DMS79 (cell line): Measurements from ENCODE around the gene RAD54L.
"Not testable (repeated sequence)": the region's sequence is repeated elsewhere in the genome, so short reads cannot be mapped to it uniquely, and the experiment has no call there.

Experiments
- DNase-seq: peaks from one replicate; lab custom pipeline; 2025; lab: John Stamatoyannopoulos, UW

Gene RAD54L

GRCh38 chr1:46241733-46242132 is 5.8 kb upstream of the RAD54L start:
- not testable (repeated sequence) for DNase-seq

GRCh38 chr1:46242918-46243317 is 4.6 kb upstream of the RAD54L start:
- DNase-seq: no peak

GRCh38 chr1:46243831-46244230 is 3.7 kb upstream of the RAD54L start:
- not testable (repeated sequence) for DNase-seq

- DNase-seq: no peak
Measured at GRCh38 chr1:46244656-46245371, 2.7 kb upstream of the RAD54L start.

- DNase-seq: not testable (repeated sequence)
Measured at GRCh38 chr1:46246136-46246535, 1.4 kb upstream of the RAD54L start.

GRCh38 chr1:46246548-46247435 is 771 bp upstream of the RAD54L start:
- peak; percentile 69 for DNase-seq

- peak; percentile 73 for DNase-seq
Measured at GRCh38 chr1:46248122-46248920, 758 bp downstream of the RAD54L start.

GRCh38 chr1:46254668-46255067 is 7.1 kb downstream of the RAD54L start:
- no peak for DNase-seq

- no peak for DNase-seq
Measured at GRCh38 chr1:46256523-46256922, 9.0 kb downstream of the RAD54L start.

- DNase-seq: no peak
Measured at GRCh38 chr1:46262508-46262907, 14.9 kb downstream of the RAD54L start.

- no peak for DNase-seq
Measured at GRCh38 chr1:46263146-46263545, 15.6 kb downstream of the RAD54L start.

- no peak for DNase-seq
Measured at GRCh38 chr1:46268578-46268977, 21.0 kb downstream of the RAD54L start.

- no peak for DNase-seq
Measured at GRCh38 chr1:46274225-46275029, 26.9 kb downstream of the RAD54L start.

- no peak for DNase-seq
Measured at GRCh38 chr1:46275030-46275337, 27.4 kb downstream of the RAD54L start.

GRCh38 chr1:46277658-46278373 is 30.3 kb downstream of the RAD54L start:
- DNase-seq: no peak

GRCh38 chr1:46278807-46279206 is 31.2 kb downstream of the RAD54L start:
- no peak for DNase-seq

- no peak for DNase-seq
Measured at GRCh38 chr1:46280092-46280491, 32.5 kb downstream of the RAD54L start.

GRCh38 chr1:46281021-46281420 is 33.5 kb downstream of the RAD54L start:
- no peak for DNase-seq

GRCh38 chr1:46284058-46284457 is 36.5 kb downstream of the RAD54L start:
- no peak for DNase-seq

GRCh38 chr1:46284597-46285564 is 37.3 kb downstream of the RAD54L start:
- DNase-seq: no peak
